HL-60 (cell line): Measurements from ENCODE around the gene GMPPA.

Experiments used
- DNase-seq, 2 experiments: peaks; one replicate each; pipeline ENCODE4 v3.0.0-alpha.2; 2010 to 2020; ENCODE audit warnings: low read depth in 1 of 2, low spot score in 1 of 2
- H3K27ac ChIP-seq: fragments of 250-450 bp; sonication (Bioruptor Pico); replicated peaks from 2 replicates; pipeline ENCODE4 v1.5.1; 2020; ENCODE audit warnings: mild to moderate bottlenecking, moderate library complexity
- H3K27me3 ChIP-seq: fragments of 250-450 bp; sonication (Bioruptor Pico); 2 replicates; pipeline ENCODE4 v1.5.1; 2021; ENCODE audit warnings: mild to moderate bottlenecking, moderate library complexity; ENCODE audit not compliant: insufficient read depth, poor library complexity, severe bottlenecking
- H3K4me3 ChIP-seq: replicated peaks from 2 replicates; pipeline ENCODE4 v1.5.1; 2011; ENCODE audit warnings: mild to moderate bottlenecking, control low read depth, low read length; ENCODE audit not compliant: insufficient read depth
- GABPA ChIP-seq: IDR thresholded peaks from 2 replicates; pipeline ENCODE4 v1.6.1; 2012; ENCODE audit warnings: low read depth
- POLR2AphosphoS5 ChIP-seq: IDR thresholded peaks from 2 replicates; pipeline ENCODE4 v1.6.1; 2012; ENCODE audit warnings: low read depth
- SPI1 ChIP-seq: IDR thresholded peaks from 2 replicates; pipeline ENCODE4 v1.6.1; 2012; ENCODE audit warnings: low read depth, mild to moderate bottlenecking, borderline replicate concordance
- TF ChIP-seq, protein P1 (sequence below): IDR thresholded peaks from one replicate; pipeline ENCODE4 v1.5.1; 2011; ENCODE audit warnings: low read length, control low read depth, inconsistent platforms; ENCODE audit not compliant: insufficient read depth
- TF ChIP-seq, protein P2 (sequence below): IDR thresholded peaks from 2 replicates; pipeline ENCODE4 v1.6.1; 2012; ENCODE audit warnings: low read depth; ENCODE audit not compliant: insufficient replicate concordance

Gene GMPPA

DNA sequence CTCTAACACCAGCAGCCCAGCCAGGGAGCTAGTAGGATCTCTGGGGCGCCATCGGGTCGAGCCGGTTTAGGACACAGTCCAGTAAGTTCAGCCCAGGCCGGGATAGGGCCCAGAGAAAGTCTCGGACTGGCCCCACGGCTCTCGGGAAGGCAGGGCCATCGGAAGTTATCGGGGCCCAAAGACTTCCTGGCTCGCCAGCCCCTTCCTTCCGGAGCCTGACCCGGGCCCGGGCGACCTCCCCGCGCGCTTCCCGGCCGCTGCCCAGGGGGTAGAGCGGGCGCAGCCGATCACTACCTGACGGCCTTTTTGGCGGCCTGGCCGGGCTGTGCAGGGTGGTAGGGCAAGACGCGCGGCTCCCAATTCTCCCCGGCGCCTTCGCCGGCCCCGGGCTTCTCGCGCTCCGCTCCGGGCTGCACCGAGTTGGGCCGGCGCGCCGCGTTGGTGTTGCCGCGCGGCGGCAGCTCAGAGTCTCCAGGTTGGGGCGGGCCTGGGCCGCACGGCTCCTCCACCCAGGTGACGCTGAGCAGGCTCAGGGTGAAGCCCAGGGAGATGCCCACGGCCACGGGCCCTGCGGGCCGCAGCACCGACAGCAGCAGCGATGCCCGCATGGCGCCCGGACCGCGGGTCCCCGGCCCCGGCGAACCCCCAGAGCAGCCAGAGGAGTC lies 44.4 kb downstream of the GMPPA start:
- DNase-seq = peak in 1 of 2 experiments; percentile 11

DNA sequence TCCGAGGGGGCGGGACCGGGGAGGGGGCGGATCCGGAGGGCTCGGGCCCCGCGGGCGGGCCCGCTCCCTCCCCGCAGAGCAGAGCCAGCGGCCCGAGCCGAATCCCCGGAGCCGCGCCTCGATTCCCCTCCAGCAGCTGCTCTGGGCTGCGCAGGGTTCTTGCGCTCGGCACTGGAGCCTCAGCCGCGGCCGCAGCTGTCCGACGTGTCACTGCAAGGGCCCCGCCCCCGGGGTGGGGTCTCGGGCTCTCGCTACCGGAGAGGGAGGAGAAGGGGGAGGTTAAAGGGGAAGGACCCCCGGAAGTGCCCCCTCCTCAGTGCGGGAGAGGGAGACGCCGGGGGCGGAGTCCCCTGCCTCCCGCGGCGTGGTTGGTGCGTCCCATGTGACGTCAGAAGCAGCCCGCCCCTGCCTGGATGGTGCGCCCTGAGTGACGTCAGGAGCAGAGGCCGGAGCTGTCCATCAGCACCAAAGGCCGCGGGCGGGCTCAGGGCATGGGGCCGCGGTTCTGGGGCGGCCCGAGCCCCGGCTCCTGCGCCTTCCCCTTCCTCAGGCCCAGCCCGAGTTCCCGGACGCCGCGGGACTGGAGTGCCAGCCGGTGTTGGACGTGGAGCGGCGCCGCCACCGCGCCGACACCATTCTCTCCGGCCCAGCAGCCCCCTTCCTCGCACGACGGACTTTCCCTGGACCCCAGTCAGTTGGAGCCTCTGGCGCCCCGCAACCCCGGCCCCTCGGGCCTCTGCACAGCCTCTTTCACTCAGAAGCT lies 45.1 kb downstream of the GMPPA start, which contains the start of the genes CHPF and TMEM198:
TSS of gene CHPF (minus strand) at position 214 of the 763 bp plus-strand sequence. CDS start 271 bp downstream, outside the sequence.
TSS of gene TMEM198 (plus strand) at position 433 of the 763 bp plus-strand sequence. CDS start 700 bp downstream, outside the sequence.
- Histone ChIP-seq H3K27ac (no peak within 1 kb of the TSS), H3K27me3 (peaks cover 24% of the 10 kb centered on the region), H3K4me3 (peak within 1 kb of the TSS; percentile 61)
- TF ChIP-seq, protein P1, sequence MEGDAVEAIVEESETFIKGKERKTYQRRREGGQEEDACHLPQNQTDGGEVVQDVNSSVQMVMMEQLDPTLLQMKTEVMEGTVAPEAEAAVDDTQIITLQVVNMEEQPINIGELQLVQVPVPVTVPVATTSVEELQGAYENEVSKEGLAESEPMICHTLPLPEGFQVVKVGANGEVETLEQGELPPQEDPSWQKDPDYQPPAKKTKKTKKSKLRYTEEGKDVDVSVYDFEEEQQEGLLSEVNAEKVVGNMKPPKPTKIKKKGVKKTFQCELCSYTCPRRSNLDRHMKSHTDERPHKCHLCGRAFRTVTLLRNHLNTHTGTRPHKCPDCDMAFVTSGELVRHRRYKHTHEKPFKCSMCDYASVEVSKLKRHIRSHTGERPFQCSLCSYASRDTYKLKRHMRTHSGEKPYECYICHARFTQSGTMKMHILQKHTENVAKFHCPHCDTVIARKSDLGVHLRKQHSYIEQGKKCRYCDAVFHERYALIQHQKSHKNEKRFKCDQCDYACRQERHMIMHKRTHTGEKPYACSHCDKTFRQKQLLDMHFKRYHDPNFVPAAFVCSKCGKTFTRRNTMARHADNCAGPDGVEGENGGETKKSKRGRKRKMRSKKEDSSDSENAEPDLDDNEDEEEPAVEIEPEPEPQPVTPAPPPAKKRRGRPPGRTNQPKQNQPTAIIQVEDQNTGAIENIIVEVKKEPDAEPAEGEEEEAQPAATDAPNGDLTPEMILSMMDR = no peak
- no peak for TF ChIP-seq POLR2AphosphoS5
- 0 out of 2 replicates have a peak, but pooled peaks have one; percentile 32 for TF ChIP-seq GABPA
- TF ChIP-seq, protein P2, sequence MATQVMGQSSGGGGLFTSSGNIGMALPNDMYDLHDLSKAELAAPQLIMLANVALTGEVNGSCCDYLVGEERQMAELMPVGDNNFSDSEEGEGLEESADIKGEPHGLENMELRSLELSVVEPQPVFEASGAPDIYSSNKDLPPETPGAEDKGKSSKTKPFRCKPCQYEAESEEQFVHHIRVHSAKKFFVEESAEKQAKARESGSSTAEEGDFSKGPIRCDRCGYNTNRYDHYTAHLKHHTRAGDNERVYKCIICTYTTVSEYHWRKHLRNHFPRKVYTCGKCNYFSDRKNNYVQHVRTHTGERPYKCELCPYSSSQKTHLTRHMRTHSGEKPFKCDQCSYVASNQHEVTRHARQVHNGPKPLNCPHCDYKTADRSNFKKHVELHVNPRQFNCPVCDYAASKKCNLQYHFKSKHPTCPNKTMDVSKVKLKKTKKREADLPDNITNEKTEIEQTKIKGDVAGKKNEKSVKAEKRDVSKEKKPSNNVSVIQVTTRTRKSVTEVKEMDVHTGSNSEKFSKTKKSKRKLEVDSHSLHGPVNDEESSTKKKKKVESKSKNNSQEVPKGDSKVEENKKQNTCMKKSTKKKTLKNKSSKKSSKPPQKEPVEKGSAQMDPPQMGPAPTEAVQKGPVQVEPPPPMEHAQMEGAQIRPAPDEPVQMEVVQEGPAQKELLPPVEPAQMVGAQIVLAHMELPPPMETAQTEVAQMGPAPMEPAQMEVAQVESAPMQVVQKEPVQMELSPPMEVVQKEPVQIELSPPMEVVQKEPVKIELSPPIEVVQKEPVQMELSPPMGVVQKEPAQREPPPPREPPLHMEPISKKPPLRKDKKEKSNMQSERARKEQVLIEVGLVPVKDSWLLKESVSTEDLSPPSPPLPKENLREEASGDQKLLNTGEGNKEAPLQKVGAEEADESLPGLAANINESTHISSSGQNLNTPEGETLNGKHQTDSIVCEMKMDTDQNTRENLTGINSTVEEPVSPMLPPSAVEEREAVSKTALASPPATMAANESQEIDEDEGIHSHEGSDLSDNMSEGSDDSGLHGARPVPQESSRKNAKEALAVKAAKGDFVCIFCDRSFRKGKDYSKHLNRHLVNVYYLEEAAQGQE = peak; percentile 94
- no peak for TF ChIP-seq SPI1
- DNase-seq = peak; percentile 89 to 90

More for the DNA sequence above, 44.4 kb downstream of the GMPPA start:
- TF ChIP-seq, protein P1 = no peak
- TF ChIP-seq, protein P2 = peak; percentile 14
- Histone ChIP-seq H3K27ac (no peak overlapping the region), H3K4me3 (peak overlapping the region; percentile 61), H3K27me3 (peaks cover 24% of the 10 kb centered on the region)

DNA sequence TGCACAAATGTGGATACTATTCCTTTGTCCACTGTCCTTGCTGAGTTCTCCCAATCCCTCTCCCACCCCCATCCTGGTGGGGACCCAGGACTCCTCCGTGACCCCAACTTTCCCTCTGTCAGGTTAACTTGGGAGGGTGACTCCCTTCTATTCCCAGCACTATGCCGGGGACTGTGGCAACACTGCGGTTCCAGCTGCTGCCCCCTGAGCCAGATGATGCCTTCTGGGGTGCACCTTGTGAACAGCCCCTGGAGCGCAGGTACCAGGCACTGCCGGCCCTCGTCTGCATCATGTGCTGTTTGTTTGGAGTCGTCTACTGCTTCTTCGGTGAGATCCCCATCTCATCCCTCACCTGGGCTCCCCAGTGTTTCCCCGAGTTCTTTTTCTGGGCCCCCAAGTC lies 45.9 kb downstream of the GMPPA start:
- Histone ChIP-seq H3K27ac (no peak overlapping the region), H3K4me3 (no peak overlapping the region), H3K27me3 (peaks cover 24% of the 10 kb centered on the region)
- DNase-seq = no peak
- TF ChIP-seq, protein P1 = no peak
